Measurements from ENCODE around the gene PDE9A.

Gene PDE9A

DNA sequence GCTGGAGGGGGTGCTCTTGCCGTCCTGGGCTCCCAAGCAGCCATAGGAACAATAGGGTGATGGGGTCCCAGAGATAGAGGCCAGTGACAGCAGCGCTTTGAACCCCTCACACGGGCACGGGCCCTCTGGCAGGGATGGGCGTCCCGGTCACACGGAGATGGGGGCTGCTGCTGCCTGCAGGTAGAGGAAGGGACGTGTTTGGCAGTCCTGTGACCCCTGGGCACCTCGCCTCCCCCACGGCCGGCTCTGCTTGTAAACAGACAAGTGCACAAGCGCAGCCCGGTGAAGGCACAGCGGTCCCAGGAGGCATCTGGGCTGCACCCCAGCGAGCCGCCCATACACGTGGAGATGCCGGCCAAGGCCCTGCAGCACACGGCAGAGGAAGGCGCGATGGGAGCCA, 36.5 kb upstream of the PDE9A start:
- Histone ChIP-seq H3K4me2 (no peak overlapping the region), H3K4me1 (ENCODE audit: low read depth, poor library complexity, severe bottlenecking) (no peaks in the 10 kb centered on the region), H4K20me1 (ENCODE audit: insufficient read depth) (no peaks in the 10 kb centered on the region), H3K79me2 (ENCODE audit: insufficient read depth, low read depth) (no peaks in the 10 kb centered on the region), H3K36me3 (ENCODE audit: insufficient read depth) (no peaks in the 10 kb centered on the region), H3K9ac (no peak overlapping the region), H3K4me3 (IDR thresholded peaks at IDR 0.05; ENCODE audit: insufficient read depth, low read depth, low read length) (no peak overlapping the region), H3K27ac (no peak overlapping the region), H2AFZ (ENCODE audit: low read depth) (no peak overlapping the region), H3K27me3 (ENCODE audit: insufficient read depth, low read depth) (peaks cover 47% of the 10 kb centered on the region; the same call in 1 of the 2 replicates)
- TF ChIP-seq, protein P1, sequence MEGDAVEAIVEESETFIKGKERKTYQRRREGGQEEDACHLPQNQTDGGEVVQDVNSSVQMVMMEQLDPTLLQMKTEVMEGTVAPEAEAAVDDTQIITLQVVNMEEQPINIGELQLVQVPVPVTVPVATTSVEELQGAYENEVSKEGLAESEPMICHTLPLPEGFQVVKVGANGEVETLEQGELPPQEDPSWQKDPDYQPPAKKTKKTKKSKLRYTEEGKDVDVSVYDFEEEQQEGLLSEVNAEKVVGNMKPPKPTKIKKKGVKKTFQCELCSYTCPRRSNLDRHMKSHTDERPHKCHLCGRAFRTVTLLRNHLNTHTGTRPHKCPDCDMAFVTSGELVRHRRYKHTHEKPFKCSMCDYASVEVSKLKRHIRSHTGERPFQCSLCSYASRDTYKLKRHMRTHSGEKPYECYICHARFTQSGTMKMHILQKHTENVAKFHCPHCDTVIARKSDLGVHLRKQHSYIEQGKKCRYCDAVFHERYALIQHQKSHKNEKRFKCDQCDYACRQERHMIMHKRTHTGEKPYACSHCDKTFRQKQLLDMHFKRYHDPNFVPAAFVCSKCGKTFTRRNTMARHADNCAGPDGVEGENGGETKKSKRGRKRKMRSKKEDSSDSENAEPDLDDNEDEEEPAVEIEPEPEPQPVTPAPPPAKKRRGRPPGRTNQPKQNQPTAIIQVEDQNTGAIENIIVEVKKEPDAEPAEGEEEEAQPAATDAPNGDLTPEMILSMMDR (conservative IDR thresholded peaks at IDR 0.05; ENCODE audit: low read depth, low read length), result no peak

DNA sequence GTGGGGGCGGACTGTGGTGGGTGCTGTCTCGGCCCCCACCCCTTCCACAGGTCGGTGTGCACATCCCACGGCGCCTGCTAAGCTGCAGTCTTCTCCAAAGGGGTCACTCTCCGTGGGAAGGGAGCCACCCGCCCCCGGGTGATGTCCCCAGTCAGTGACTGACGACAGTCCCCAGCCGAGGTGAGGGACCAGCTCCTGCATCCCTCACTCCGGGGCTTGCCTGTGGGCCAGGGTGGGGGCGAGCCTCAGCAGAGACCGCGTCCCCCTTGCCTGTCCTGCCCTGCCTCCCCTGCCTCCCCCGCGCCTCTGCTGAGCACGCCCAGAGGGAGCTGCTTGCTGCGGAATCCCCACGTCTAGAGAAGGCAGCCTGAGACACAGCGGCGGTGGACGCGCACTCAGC, 35.9 kb upstream of the PDE9A start:
- Histone ChIP-seq H3K4me3 (IDR thresholded peaks at IDR 0.05; ENCODE audit: insufficient read depth, low read depth, low read length) (no peak overlapping the region), H3K27me3 (ENCODE audit: insufficient read depth, low read depth) (peaks cover 52% of the 10 kb centered on the region; the same call in 1 of the 2 replicates), H3K36me3 (ENCODE audit: insufficient read depth) (no peaks in the 10 kb centered on the region), H3K4me1 (ENCODE audit: low read depth, poor library complexity, severe bottlenecking) (no peaks in the 10 kb centered on the region), H4K20me1 (ENCODE audit: insufficient read depth) (no peaks in the 10 kb centered on the region), H3K4me2 (no peak overlapping the region), H3K9ac (no peak overlapping the region), H3K27ac (no peak overlapping the region), H3K79me2 (ENCODE audit: insufficient read depth, low read depth) (no peaks in the 10 kb centered on the region), H2AFZ (ENCODE audit: low read depth) (no peak overlapping the region)
- TF ChIP-seq, protein P1 (conservative IDR thresholded peaks at IDR 0.05; ENCODE audit: low read depth, low read length), result no peak

DNA sequence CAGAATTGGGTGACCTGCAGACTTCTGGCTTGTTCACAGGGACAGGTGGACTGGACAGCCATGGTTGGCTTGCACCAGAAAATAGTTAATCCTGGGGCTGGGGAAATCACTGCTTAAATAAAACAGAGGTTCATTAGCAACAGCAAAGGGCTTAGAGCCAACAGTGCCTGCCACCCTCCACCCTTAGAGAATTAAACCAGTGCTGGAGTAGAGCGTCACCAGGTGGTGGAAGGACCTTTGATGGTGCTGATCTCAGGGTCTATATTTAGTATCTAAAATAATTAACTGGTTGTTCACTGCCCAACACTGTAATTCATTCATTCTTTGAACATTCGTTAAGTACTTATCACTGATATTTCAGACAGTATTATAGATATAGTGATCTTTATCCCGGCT, 34.7 kb upstream of the PDE9A start:
- Histone ChIP-seq H3K9ac (no peak overlapping the region), H3K27me3 (ENCODE audit: insufficient read depth, low read depth) (peaks cover 61% of the 10 kb centered on the region; the same call in 1 of the 2 replicates), H3K4me1 (ENCODE audit: low read depth, poor library complexity, severe bottlenecking) (no peaks in the 10 kb centered on the region), H3K36me3 (ENCODE audit: insufficient read depth) (no peaks in the 10 kb centered on the region), H3K4me3 (IDR thresholded peaks at IDR 0.05; ENCODE audit: insufficient read depth, low read depth, low read length) (no peak overlapping the region), H3K4me2 (no peak overlapping the region), H3K27ac (no peak overlapping the region), H3K79me2 (ENCODE audit: insufficient read depth, low read depth) (no peaks in the 10 kb centered on the region), H2AFZ (ENCODE audit: low read depth) (no peak overlapping the region), H4K20me1 (ENCODE audit: insufficient read depth) (no peaks in the 10 kb centered on the region)
- TF ChIP-seq, protein P1 (conservative IDR thresholded peaks at IDR 0.05; ENCODE audit: low read depth, low read length), result no peak

DNA sequence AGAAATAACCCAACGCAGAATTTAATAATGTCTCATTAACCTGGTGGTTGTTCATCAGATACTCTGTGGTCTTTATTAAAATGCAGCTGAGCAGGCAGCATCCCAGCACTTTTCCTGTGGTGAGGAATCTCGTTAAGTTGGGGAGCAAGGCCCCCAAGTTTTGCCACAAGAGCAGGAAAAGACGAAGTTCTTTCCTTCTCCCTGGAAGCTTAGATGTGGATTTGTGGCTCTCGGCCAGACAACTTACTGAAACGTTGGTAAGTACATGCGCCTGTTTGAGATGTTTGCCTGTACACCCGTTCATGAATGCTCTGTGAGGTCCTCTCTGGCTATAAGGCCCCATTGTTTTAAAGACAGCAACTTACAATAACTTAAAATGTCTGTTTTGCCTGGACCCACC, 34.3 kb upstream of the PDE9A start:
- Histone ChIP-seq H3K27ac (no peak overlapping the region), H3K4me3 (IDR thresholded peaks at IDR 0.05; ENCODE audit: insufficient read depth, low read depth, low read length) (no peak overlapping the region), H3K36me3 (ENCODE audit: insufficient read depth) (no peaks in the 10 kb centered on the region), H2AFZ (ENCODE audit: low read depth) (no peak overlapping the region), H3K4me2 (no peak overlapping the region), H3K27me3 (ENCODE audit: insufficient read depth, low read depth) (peaks cover 65% of the 10 kb centered on the region; the same call in 1 of the 2 replicates), H3K4me1 (ENCODE audit: low read depth, poor library complexity, severe bottlenecking) (no peaks in the 10 kb centered on the region), H3K9ac (no peak overlapping the region), H4K20me1 (ENCODE audit: insufficient read depth) (no peaks in the 10 kb centered on the region), H3K79me2 (ENCODE audit: insufficient read depth, low read depth) (no peaks in the 10 kb centered on the region)
- TF ChIP-seq, protein P1 (conservative IDR thresholded peaks at IDR 0.05; ENCODE audit: low read depth, low read length), result no peak
